Left lung (tissue), 10 donors: Measurements from ENCODE around the gene MICAL3. TPM values are rescaled to one million over a fixed set of nuclear protein-coding genes. Genes with fewer than 3 reads are reported as not detected.

Experiments
- ATAC-seq: fragments of 200-7000 bp; cut with Tn5 transposase; one replicate; pipeline ENCODE4 v1.9.1; 2020; ENCODE audit warnings: moderate library complexity
- DNase-seq, 4 donors: peaks; one replicate each; pipeline ENCODE4 v3.0.0-alpha.2; 2013 to 2020
- H3K27ac ChIP-seq, 2 donors: fragments of 200-600 bp; sonication (generic) in 1 of 2; one replicate each; pipeline versions ENCODE4 v1.5.0 to v1.8.0; 2020 to 2021
- H3K27me3 ChIP-seq, 2 donors: fragments of 200-600 bp; sonication (generic) in 1 of 2; one replicate each; pipeline versions ENCODE4 v1.5.0 to v1.8.0; 2020 to 2021
- H3K36me3 ChIP-seq, 2 donors: fragments of 200-600 bp; sonication (generic) in 1 of 2; one replicate each; pipeline versions ENCODE4 v1.5.0 to v1.8.0; 2020 to 2021
- H3K4me1 ChIP-seq, 2 donors: fragments of 200-600 bp; one replicate each; pipeline ENCODE4 v1.8.0; 2021
- H3K4me3 ChIP-seq, 2 donors: fragments of 200-600 bp; sonication (generic) in 1 of 2; one replicate each; pipeline versions ENCODE4 v1.5.0 to v1.8.0; 2020 to 2021; ENCODE audit warnings: mild to moderate bottlenecking in 1 of 2
- H3K9me3 ChIP-seq, 2 donors: fragments of 200-600 bp; sonication (generic) in 1 of 2; one replicate each; pipeline versions ENCODE4 v1.5.0 to v1.8.0; 2020 to 2021
- intact Hi-C, 2 donors: fragments of 100-400 bp; cut with DNase I; formaldehyde crosslinking; loops; one replicate each; pipeline versions ENCODE4 v1.11.2 to v1.14.2; 2022
- polyA plus RNA-seq, 6 donors: library from polyadenylated mRNA; unstranded; fragments of 120-200 nt; gene quantifications; one replicate each; pipeline ENCODE4 v1.2.1, GENCODE V29; 2013; ENCODE audit not compliant: insufficient read length in 6 of 6
- total RNA-seq, 2 donors: library from RNA; stranded (reverse); fragmentation: NEBNext Ultra II Directional; extraction: Animal tissue kit (Norgen Biotek cat#: 25700); gene quantifications; one replicate each; pipeline ENCODE4 v1.2.1, GENCODE V29; 2021
- TF ChIP-seq, protein P1 (sequence below), 2 donors: fragments of 200-600 bp; sonication (generic) in 1 of 2; IDR thresholded peaks; one replicate each; pipeline versions ENCODE4 v1.5.0 to v1.8.0; 2021; ENCODE audit warnings: antibody characterized with exemption in 2 of 2
- donor health status: DM: no; HTN: yes; CAD: no.
- donor health status: DM: no; HTN: no; CAD: no.

Gene MICAL3
- total and polyA plus RNA-seq, 8 donors: 24.9 to 64.8 (median 56.2) TPM

DNA sequence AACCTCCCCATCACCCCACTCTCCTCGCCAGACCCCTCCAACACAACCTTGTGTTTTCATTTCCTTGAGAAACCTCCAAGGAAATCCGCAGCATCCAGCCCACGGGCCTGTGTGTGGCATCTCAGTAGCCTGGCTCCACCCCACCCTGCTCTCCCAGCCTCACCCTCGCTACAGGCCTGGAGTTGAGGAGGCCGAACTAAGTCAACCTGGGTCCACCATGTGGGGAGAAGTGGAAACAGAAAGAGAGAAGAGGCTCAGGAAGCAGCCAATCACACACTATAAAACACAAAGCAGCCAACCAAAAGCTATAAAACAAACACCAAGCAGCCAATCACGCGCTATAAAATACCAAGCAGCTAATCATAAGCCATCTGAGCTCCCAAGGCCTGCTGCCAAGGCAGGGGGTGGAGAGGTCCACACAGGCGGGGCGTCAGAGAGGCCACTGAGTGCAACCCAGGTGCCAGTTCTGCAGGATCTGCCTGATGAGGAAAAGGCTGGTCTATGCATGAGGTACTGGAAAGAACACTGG lies 72.0 kb downstream of the MICAL3 start:
- intact Hi-C loops: no loop called here
- no peak overlapping the region for H3K4me3 ChIP-seq
- H3K36me3 ChIP-seq: no peaks in the 10 kb centered on the region
- H3K9me3 ChIP-seq: no peaks in the 10 kb centered on the region
- TF ChIP-seq, protein P1, sequence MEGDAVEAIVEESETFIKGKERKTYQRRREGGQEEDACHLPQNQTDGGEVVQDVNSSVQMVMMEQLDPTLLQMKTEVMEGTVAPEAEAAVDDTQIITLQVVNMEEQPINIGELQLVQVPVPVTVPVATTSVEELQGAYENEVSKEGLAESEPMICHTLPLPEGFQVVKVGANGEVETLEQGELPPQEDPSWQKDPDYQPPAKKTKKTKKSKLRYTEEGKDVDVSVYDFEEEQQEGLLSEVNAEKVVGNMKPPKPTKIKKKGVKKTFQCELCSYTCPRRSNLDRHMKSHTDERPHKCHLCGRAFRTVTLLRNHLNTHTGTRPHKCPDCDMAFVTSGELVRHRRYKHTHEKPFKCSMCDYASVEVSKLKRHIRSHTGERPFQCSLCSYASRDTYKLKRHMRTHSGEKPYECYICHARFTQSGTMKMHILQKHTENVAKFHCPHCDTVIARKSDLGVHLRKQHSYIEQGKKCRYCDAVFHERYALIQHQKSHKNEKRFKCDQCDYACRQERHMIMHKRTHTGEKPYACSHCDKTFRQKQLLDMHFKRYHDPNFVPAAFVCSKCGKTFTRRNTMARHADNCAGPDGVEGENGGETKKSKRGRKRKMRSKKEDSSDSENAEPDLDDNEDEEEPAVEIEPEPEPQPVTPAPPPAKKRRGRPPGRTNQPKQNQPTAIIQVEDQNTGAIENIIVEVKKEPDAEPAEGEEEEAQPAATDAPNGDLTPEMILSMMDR (IDR thresholded peaks at IDR 0.05): no peak
- H3K27me3 ChIP-seq: no peaks in the 10 kb centered on the region
- H3K27ac ChIP-seq: no peak overlapping the region
- ATAC-seq: no peak
- H3K4me1 ChIP-seq: peaks cover 0 to 8% of the 10 kb centered on the region in 2 donors
- no peak for DNase-seq

DNA sequence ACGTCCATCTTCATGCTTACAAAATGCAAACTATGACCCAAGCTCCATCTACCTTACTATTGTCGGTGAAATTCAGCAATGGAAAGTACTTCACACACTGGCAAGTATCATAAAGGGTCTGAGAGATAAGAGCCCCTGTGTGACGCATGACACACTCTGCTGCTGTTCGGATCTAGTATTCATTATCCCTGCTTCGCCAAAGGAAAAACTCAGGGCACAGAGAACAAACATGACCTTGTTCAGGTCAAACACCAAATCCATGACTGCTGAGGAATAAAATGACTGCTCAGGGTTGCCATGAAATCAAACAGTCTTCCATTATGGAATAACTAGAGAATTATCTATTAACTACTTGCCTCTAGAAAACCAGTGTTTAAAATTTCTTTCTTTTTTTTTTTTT lies 73.0 kb downstream of the MICAL3 start:
- intact Hi-C loops: no loop called here
- H3K27ac ChIP-seq: peak overlapping the region in 1 of 2 donors; percentile 8
- ATAC-seq: no peak

DNA sequence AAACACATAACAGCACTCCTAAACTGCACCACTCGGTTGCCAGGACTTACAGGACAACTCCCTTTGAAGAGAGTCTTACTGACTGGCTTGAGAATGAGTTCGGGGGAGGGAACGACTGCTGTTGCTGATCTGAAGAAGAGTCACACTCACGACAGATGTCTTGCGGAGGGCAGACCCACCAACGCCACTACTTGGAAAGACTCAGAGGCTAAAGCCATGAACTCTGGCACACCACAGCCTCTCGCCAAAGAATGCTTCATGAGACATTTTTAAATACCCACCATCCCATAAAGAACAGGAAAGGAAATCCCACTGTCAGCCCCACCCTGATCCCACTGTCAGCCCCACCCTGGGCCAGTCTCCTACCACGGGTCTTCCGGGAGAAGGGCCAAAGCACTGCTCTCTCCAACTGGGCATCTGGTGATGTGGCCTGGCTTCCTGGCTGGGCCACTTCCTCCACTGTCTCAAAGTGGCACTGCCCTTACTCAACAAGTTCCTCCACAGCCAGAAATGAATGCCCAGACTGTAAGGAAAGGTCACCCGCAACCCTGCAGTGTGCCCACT lies 73.6 kb downstream of the MICAL3 start:
- peak overlapping the region in 1 of 2 donors; percentile 8 for H3K27ac ChIP-seq
- no peaks in the 10 kb centered on the region for H3K27me3 ChIP-seq
- TF ChIP-seq, protein P1 (IDR thresholded peaks at IDR 0.05): no peak
- H3K9me3 ChIP-seq: no peaks in the 10 kb centered on the region
- DNase-seq (no peak), ATAC-seq (peak; percentile 46)
- no peak overlapping the region for H3K4me3 ChIP-seq
- H3K36me3 ChIP-seq: no peaks in the 10 kb centered on the region
- H3K4me1 ChIP-seq: peaks cover 7 to 12% of the 10 kb centered on the region in 2 donors
- intact Hi-C loops: no loop called here

More for the DNA sequence above, 73.0 kb downstream of the MICAL3 start:
- Histone ChIP-seq H3K27me3 (no peaks in the 10 kb centered on the region), H3K4me3 (no peak overlapping the region), H3K4me1 (peaks cover 7 to 8% of the 10 kb centered on the region in 2 donors), H3K9me3 (no peaks in the 10 kb centered on the region), H3K36me3 (no peaks in the 10 kb centered on the region)
- no peak for DNase-seq
- TF ChIP-seq, protein P1 (IDR thresholded peaks at IDR 0.05): no peak

- Histone ChIP-seq H3K27ac (no peak overlapping the region), H3K9me3 (no peaks in the 10 kb centered on the region), H3K27me3 (no peaks in the 10 kb centered on the region), H3K36me3 (no peaks in the 10 kb centered on the region), H3K4me1 (peaks cover 7 to 12% of the 10 kb centered on the region in 2 donors), H3K4me3 (no peak overlapping the region)
- TF ChIP-seq, protein P1 (IDR thresholded peaks at IDR 0.05): no peak
- DNase-seq: no peak
- no peak for ATAC-seq
- intact Hi-C loops: no loop called here
Observed at GRCh38 chr22:17949642-17950473, 74.5 kb downstream of the MICAL3 start.

DNA sequence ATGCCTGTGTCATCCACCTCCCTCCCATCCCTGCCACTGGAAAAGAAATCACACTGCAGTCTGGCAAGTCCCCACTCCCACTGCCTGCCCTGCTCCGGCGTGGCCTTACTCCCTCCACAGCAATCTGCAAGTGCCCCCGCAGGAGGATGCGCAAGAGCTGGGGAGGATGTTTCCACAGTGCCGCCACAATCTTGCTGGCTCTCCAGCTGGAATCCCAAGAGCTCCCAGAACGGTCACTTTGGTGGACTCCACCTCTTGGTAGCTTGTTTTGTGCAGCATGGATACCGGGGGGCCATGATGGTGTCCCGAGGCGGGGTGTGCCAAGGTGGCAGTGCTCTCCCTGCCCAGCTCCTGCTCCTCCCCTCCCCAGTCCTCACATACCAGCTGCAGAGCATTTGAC lies 76.3 kb downstream of the MICAL3 start:
- DNase-seq: no peak
- no peaks in the 10 kb centered on the region for H3K27me3 ChIP-seq
- H3K9me3 ChIP-seq: no peaks in the 10 kb centered on the region
- no peaks in the 10 kb centered on the region for H3K36me3 ChIP-seq
- TF ChIP-seq, protein P1 (IDR thresholded peaks at IDR 0.05): no peak
- H3K4me1 ChIP-seq: peaks cover 7 to 12% of the 10 kb centered on the region in 2 donors
- intact Hi-C loops: no loop called here
- H3K27ac ChIP-seq: no peak overlapping the region
- no peak for ATAC-seq
- H3K4me3 ChIP-seq: no peak overlapping the region
